Stomach (tissue), 9 donors: ENCODE results near the gene CECR2. TPM values are rescaled to one million over a fixed set of nuclear protein-coding genes. Genes with fewer than 3 reads are reported as not detected.

ENCODE experiments used
- DNase-seq, 2 donors: peaks; one replicate each; pipeline versions ENCODE4 v3.0.0 to v3.0.0-alpha.2; 2013 to 2019
- H3K27ac ChIP-seq, 5 donors: fragments of 200-600 bp in 4 of 5; sonication (generic) in 4 of 5; one replicate each; pipeline ENCODE4 v1.5.1; 2013 to 2019; ENCODE audit warnings: mild to moderate bottlenecking in 1 of 5, moderate library complexity in 1 of 5
- H3K27me3 ChIP-seq, 3 donors: fragments of 200-600 bp; sonication (generic); one replicate each; pipeline ENCODE4 v1.5.1; 2017 to 2019; ENCODE audit warnings: mixed run types in 1 of 3
- H3K36me3 ChIP-seq, 4 donors: fragments of 200-600 bp; sonication (generic); 1 replicate in 3 of 4; 2 replicates in 1 of 4; pipeline ENCODE4 v1.5.1; 2016 to 2019
- H3K4me1 ChIP-seq, 4 donors: fragments of 200-600 bp; sonication (generic); one replicate each; pipeline ENCODE4 v1.5.1; 2016 to 2019
- H3K4me3 ChIP-seq, 4 donors: fragments of 200-600 bp; sonication (generic) in 3 of 4; one replicate each; pipeline ENCODE4 v1.5.1; 2016 to 2019; ENCODE audit warnings: mild to moderate bottlenecking in 1 of 4
- H3K9me3 ChIP-seq, 4 donors: fragments of 200-600 bp; sonication (generic); one replicate each; pipeline ENCODE4 v1.5.1; 2016 to 2019
- EP300 ChIP-seq: sonication (generic); formaldehyde crosslinking; IDR thresholded peaks from one replicate; pipeline ENCODE4 v1.6.1; 2017; ENCODE audit warnings: antibody characterized with exemption
- POLR2A ChIP-seq, 4 donors: fragments of 450-650 bp; IDR thresholded peaks; one replicate each; pipeline ENCODE4 v1.6.1; 2016; ENCODE audit warnings: antibody characterized with exemption in 4 of 4, control low read depth in 2 of 4, mild to moderate bottlenecking in 1 of 4, moderate library complexity in 1 of 4
- POLR2AphosphoS5 ChIP-seq, 3 donors: sonication (generic); formaldehyde crosslinking; IDR thresholded peaks; one replicate each; pipeline ENCODE4 v1.6.1; 2016; ENCODE audit warnings: antibody characterized with exemption in 3 of 3
- WGBS, 5 donors: extraction: QIAGEN DNeasy Blood & Tissue Kit in 3 of 5; methylation state at CpG; one replicate each; pipeline versions ENCODE4 v1.1.5 to v1.1.7; 2013 to 2018; 5-methylcytosine and 5-hydroxymethylcytosine counted together
- intact Hi-C: fragments of 100-400 bp; cut with DNase I; formaldehyde crosslinking; loops from one replicate; pipeline ENCODE4 v1.15.1; 2023; ENCODE audit warnings: low total_unique reads
- polyA plus RNA-seq, 3 donors: library from polyadenylated mRNA; stranded (reverse); fragments of 200-250 nt; gene quantifications; one replicate each; pipeline ENCODE4 v1.2.3, GENCODE V29; 2013
- total RNA-seq, 5 donors: library from RNA; depleted of rRNA; stranded (reverse); fragments of >200 nt; gene quantifications; one replicate each; pipeline versions ENCODE4 v1.1.0 to v1.2.3, GENCODE V29; 2014 to 2016
- TF ChIP-seq, protein P1 (sequence below), 7 experiments: fragments of 450-650 bp in 4 of 7; fragments of 200-600 bp in 3 of 7; sonication (generic) in 3 of 7; IDR thresholded peaks; one replicate each; pipeline ENCODE4 v1.5.1; 2016 to 2019; ENCODE audit warnings: antibody characterized with exemption in 7 of 7, control low read depth in 2 of 7, mild to moderate bottlenecking in 1 of 7
- donor health status: healthy with polysubstance abuse.
- donor health status: Bipolar disorder and iron deficiency.
- donor health status: healthy.

CECR2 gene
- total and polyA plus RNA-seq, 8 donors: 0.13 to 3.1 (median 0.44) TPM; not detected in 1

GRCh38 chr22:17446698-17447097, 77.4 kb downstream of the CECR2 start:
- Histone ChIP-seq H3K9me3 (no peaks in the 10 kb centered on the region), H3K4me1 (no peaks in the 10 kb centered on the region), H3K27ac (no peak overlapping the region), H3K36me3 (no peaks in the 10 kb centered on the region), H3K27me3 (peaks cover 0 to 7% (median 0%) of the 10 kb centered on the region in 3 donors), H3K4me3 (no peak overlapping the region)
- no peak for TF ChIP-seq POLR2AphosphoS5 (IDR thresholded peaks at IDR 0.05)
- TF ChIP-seq, protein P1, sequence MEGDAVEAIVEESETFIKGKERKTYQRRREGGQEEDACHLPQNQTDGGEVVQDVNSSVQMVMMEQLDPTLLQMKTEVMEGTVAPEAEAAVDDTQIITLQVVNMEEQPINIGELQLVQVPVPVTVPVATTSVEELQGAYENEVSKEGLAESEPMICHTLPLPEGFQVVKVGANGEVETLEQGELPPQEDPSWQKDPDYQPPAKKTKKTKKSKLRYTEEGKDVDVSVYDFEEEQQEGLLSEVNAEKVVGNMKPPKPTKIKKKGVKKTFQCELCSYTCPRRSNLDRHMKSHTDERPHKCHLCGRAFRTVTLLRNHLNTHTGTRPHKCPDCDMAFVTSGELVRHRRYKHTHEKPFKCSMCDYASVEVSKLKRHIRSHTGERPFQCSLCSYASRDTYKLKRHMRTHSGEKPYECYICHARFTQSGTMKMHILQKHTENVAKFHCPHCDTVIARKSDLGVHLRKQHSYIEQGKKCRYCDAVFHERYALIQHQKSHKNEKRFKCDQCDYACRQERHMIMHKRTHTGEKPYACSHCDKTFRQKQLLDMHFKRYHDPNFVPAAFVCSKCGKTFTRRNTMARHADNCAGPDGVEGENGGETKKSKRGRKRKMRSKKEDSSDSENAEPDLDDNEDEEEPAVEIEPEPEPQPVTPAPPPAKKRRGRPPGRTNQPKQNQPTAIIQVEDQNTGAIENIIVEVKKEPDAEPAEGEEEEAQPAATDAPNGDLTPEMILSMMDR (IDR thresholded peaks at IDR 0.05): no peak
- TF ChIP-seq EP300: no peak
- no peak for TF ChIP-seq POLR2A (IDR thresholded peaks at IDR 0.05)
- DNase-seq: no peak
- intact Hi-C loops: no loop called here
- WGBS, 5 donors: 84 to 96% (median 94%) methylated on average over 10 of the region's 10 CpGs

DNA sequence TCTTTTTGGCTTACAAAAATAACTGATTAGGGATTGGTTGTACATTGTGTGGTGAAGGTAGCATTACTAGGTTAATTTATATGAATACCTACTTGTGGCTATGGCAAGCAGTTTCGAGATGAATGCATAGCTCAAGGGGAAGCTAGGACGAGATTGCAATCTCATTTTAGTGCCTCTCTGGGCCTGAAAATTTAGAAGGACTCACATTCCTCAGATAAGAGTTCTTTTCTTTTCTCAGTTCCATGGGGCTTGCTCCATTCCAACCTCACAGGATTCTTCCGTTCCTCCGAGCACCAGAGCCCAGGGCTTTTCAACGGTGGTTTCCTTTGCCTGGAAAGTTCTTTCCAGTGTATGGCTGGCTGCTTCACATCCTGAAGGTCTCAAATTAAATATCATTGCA, 82.1 kb downstream of the CECR2 start:
- no peak for DNase-seq
- Histone ChIP-seq H3K27ac (no peak overlapping the region), H3K4me3 (no peak overlapping the region), H3K36me3 (no peaks in the 10 kb centered on the region), H3K9me3 (peaks cover 0 to 15% (median 0%) of the 10 kb centered on the region in 4 donors), H3K4me1 (no peaks in the 10 kb centered on the region), H3K27me3 (no peaks in the 10 kb centered on the region)
- intact Hi-C loops: no loop called here
- TF ChIP-seq EP300 (no peak), POLR2A (IDR thresholded peaks at IDR 0.05) (no peak), POLR2AphosphoS5 (IDR thresholded peaks at IDR 0.05) (no peak)
- TF ChIP-seq, protein P1 (IDR thresholded peaks at IDR 0.05): no peak
- 51 to 70% (median 65%) methylated on average over 5 of the region's 5 CpGs for WGBS, 5 donors

DNA sequence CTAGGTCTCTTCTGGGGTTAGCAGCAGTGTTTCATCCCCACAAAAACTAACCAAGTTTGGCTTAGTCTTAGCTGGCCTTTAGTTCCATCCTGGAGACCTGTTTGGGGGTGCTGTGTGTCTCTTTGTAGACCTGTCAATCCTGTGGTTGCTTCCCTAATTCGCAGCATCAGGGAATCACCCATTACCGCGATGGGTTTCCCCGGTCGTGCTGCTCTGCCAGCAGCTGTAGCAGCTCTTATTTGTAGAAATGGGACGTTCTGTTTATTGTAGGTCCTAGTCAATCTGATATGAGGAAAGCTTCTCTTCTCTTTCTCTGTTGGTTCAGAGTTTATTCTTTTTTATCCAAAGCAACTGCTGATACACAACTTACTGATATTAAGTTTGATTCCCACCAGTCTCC, 91.6 kb downstream of the CECR2 start:
- intact Hi-C loops: no loop called here
- 46 to 66% (median 54%) methylated on average over 6 of the region's 6 CpGs for WGBS, 5 donors

DNA sequence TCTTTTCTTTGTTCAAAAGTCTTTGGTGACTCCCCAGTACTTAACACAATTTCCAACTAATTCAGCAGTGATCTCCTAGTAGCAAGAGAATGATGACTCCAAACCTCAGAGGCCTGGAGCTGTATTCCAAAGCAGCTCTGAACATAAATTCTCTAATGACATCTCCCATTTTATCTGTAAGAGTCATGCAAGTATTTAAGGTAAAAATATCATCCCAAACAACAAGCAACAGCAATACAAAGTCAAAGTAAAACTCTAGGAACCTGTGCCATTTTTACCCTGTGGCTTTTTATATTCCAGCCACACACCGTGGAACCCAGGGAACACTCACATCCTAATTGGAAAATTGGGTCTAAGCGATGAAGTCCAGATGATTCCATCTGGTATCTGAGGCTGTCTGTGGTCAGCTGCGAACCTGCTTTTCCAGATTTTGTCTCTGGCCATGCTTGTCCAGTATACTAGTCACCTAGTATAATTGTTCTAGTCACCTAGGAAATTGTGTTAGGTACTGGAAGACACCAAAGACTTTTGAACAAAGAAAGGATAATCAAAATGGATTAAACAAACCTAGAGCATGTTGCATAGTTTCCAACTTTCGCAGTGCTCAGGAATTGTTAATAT, 101.7 kb downstream of the CECR2 start:
- intact Hi-C loops: no loop called here
- no peaks in the 10 kb centered on the region for H3K36me3 ChIP-seq
- H3K4me3 ChIP-seq: no peak overlapping the region
- 80 to 88% (median 85%) methylated on average over 4 of the region's 4 CpGs for WGBS, 5 donors
- DNase-seq: no peak
- H3K4me1 ChIP-seq: no peaks in the 10 kb centered on the region
- H3K9me3 ChIP-seq: no peaks in the 10 kb centered on the region
- H3K27me3 ChIP-seq: peaks cover 0 to 42% (median 5%) of the 10 kb centered on the region in 3 donors
- H3K27ac ChIP-seq: no peak overlapping the region
- TF ChIP-seq EP300 (no peak), POLR2A (IDR thresholded peaks at IDR 0.05) (no peak), POLR2AphosphoS5 (IDR thresholded peaks at IDR 0.05) (no peak)
- TF ChIP-seq, protein P1 (IDR thresholded peaks at IDR 0.05): no peak

More for the DNA sequence above, 91.6 kb downstream of the CECR2 start:
- Histone ChIP-seq H3K27me3 (peaks cover 0 to 18% (median 0%) of the 10 kb centered on the region in 3 donors), H3K4me3 (no peak overlapping the region), H3K9me3 (no peaks in the 10 kb centered on the region), H3K4me1 (no peaks in the 10 kb centered on the region), H3K36me3 (no peaks in the 10 kb centered on the region), H3K27ac (no peak overlapping the region)
- no peak for DNase-seq
- TF ChIP-seq POLR2AphosphoS5 (IDR thresholded peaks at IDR 0.05) (no peak), POLR2A (IDR thresholded peaks at IDR 0.05) (no peak), EP300 (no peak)
- TF ChIP-seq, protein P1 (IDR thresholded peaks at IDR 0.05): no peak
